Colonic mucosa (tissue), 4 donors: Measurements from ENCODE around the gene APBB2. TPM values are rescaled to one million over a fixed set of nuclear protein-coding genes. Genes with fewer than 3 reads are reported as not detected.

Source experiments
- DNase-seq: peaks from one replicate; pipeline ENCODE4 v3.0.0-alpha.2; 2020
- H3K27ac ChIP-seq: fragments of 200-600 bp; one replicate; pipeline ENCODE4 v1.8.0; 2021
- H3K27me3 ChIP-seq: fragments of 200-600 bp; one replicate; pipeline ENCODE4 v1.8.0; 2021
- H3K36me3 ChIP-seq: fragments of 200-600 bp; one replicate; pipeline ENCODE4 v1.8.0; 2021
- H3K4me1 ChIP-seq: fragments of 200-600 bp; one replicate; pipeline ENCODE4 v1.8.0; 2021; ENCODE audit warnings: mild to moderate bottlenecking
- H3K4me3 ChIP-seq: fragments of 200-600 bp; one replicate; pipeline ENCODE4 v1.8.0; 2021
- H3K9ac ChIP-seq, 2 donors: one replicate each; pipeline ENCODE4 v1.7.0; 2013; ENCODE audit warnings: control low read depth in 2 of 2, low read depth in 2 of 2, low read length in 2 of 2
- H3K9me3 ChIP-seq: fragments of 200-600 bp; one replicate; pipeline ENCODE4 v1.8.0; 2021
- CTCF ChIP-seq: fragments of 200-600 bp; IDR thresholded peaks from one replicate; pipeline ENCODE4 v1.8.0; 2022; ENCODE audit warnings: antibody characterized with exemption, mild to moderate bottlenecking
- intact Hi-C: fragments of 100-400 bp; cut with DNase I; formaldehyde crosslinking; loops from one replicate; pipeline ENCODE4 v1.14.1; 2022
- total RNA-seq, 2 donors: library from RNA; stranded (reverse); fragmentation: NEBNext Ultra II Directional in 1 of 2; extraction: Animal tissue kit (Norgen Biotek cat#: 25700) in 1 of 2; gene quantifications; one replicate each; pipeline ENCODE4 v1.2.1, GENCODE V29; 2021
- donor health status: healthy.
- donor health status: DM: no; HTN: no; CAD: no.
- donor health status: DM: no; HTN: no; CAD: no.

Gene APBB2
- total RNA-seq, 2 donors from 2014 or later = 22.8 to 27.5 TPM

- no peak overlapping the region for H3K4me3 ChIP-seq
- no peaks in the 10 kb centered on the region for H3K4me1 ChIP-seq
- no peaks in the 10 kb centered on the region for H3K36me3 ChIP-seq
- H3K9me3 ChIP-seq = no peaks in the 10 kb centered on the region
- no peak for TF ChIP-seq CTCF
- no peak for DNase-seq
- intact Hi-C loops = no loop called here
- H3K27ac ChIP-seq = no peak overlapping the region
- no peak overlapping the region for H3K9ac ChIP-seq
- H3K27me3 ChIP-seq = no peaks in the 10 kb centered on the region
These were observed 134.3 kb downstream of the APBB2 start for GRCh38 chr4:41079881-41080560.

GRCh38 chr4:41077628-41078027 is 136.7 kb downstream of the APBB2 start:
- intact Hi-C loops = no loop called here
- Histone ChIP-seq H3K36me3 (no peaks in the 10 kb centered on the region), H3K27me3 (no peaks in the 10 kb centered on the region), H3K27ac (no peak overlapping the region), H3K4me3 (no peak overlapping the region), H3K9me3 (no peaks in the 10 kb centered on the region), H3K4me1 (no peaks in the 10 kb centered on the region), H3K9ac (no peak overlapping the region)
- TF ChIP-seq CTCF = no peak
- DNase-seq = no peak

- Histone ChIP-seq H3K9ac (no peak overlapping the region), H3K4me1 (no peaks in the 10 kb centered on the region), H3K9me3 (no peaks in the 10 kb centered on the region), H3K36me3 (no peaks in the 10 kb centered on the region), H3K4me3 (no peak overlapping the region), H3K27me3 (no peaks in the 10 kb centered on the region), H3K27ac (no peak overlapping the region)
- DNase-seq = no peak
- TF ChIP-seq CTCF = no peak
- intact Hi-C loops = no loop called here
These were observed 137.9 kb downstream of the APBB2 start for GRCh38 chr4:41076481-41076880.

GRCh38 chr4:41074215-41074614 is 140.1 kb downstream of the APBB2 start:
- H3K27ac ChIP-seq = no peak overlapping the region
- H3K9ac ChIP-seq = no peak overlapping the region
- intact Hi-C loops = no loop called here
- H3K4me3 ChIP-seq = no peak overlapping the region
- no peaks in the 10 kb centered on the region for H3K27me3 ChIP-seq
- DNase-seq = no peak
- no peaks in the 10 kb centered on the region for H3K36me3 ChIP-seq
- no peaks in the 10 kb centered on the region for H3K4me1 ChIP-seq
- no peaks in the 10 kb centered on the region for H3K9me3 ChIP-seq
- TF ChIP-seq CTCF = no peak

GRCh38 chr4:41072021-41072777 is 142.1 kb downstream of the APBB2 start:
- TF ChIP-seq CTCF = no peak

More at GRCh38 chr4:41072021-41072777, 142.1 kb downstream of the APBB2 start:
- Histone ChIP-seq H3K9ac (no peak overlapping the region), H3K9me3 (no peaks in the 10 kb centered on the region), H3K4me1 (no peaks in the 10 kb centered on the region), H3K36me3 (no peaks in the 10 kb centered on the region), H3K27me3 (no peaks in the 10 kb centered on the region), H3K4me3 (no peak overlapping the region), H3K27ac (no peak overlapping the region)
- intact Hi-C loops = no loop called here
- no peak for DNase-seq
